Aorta (tissue), 5 donors: ENCODE data around the gene NTN5. TPM values are rescaled to one million over a fixed set of nuclear protein-coding genes. Genes with fewer than 3 reads are reported as not detected.

Experiments used
- ATAC-seq: fragments of 200-7000 bp; cut with Tn5 transposase; one replicate; pipeline ENCODE4 v1.9.1; 2022; ENCODE audit warnings: moderate library complexity; ENCODE audit not compliant: low FRiP score
- DNase-seq, 2 donors: peaks; one replicate each; pipeline ENCODE4 v3.0.0-alpha.2; 2020
- H3K27ac ChIP-seq, 2 donors: one replicate each; pipeline ENCODE4 v1.5.1; 2013; ENCODE audit warnings: low read length in 2 of 2, mild to moderate bottlenecking in 2 of 2, moderate library complexity in 2 of 2, control low read depth in 1 of 2, inconsistent platforms in 1 of 2, low read depth in 1 of 2
- H3K27me3 ChIP-seq, 2 donors: one replicate each; pipeline ENCODE4 v1.6.1; 2013; ENCODE audit warnings: control low read depth in 1 of 2, low read length in 1 of 2, mild to moderate bottlenecking in 1 of 2, moderate library complexity in 1 of 2; ENCODE audit not compliant: insufficient read depth in 2 of 2, control insufficient read depth in 1 of 2
- H3K36me3 ChIP-seq, 2 donors: one replicate each; pipeline ENCODE4 v1.6.1; 2013; ENCODE audit warnings: control low read depth in 1 of 2, low read length in 1 of 2, mild to moderate bottlenecking in 1 of 2; ENCODE audit not compliant: insufficient read depth in 2 of 2, control insufficient read depth in 1 of 2
- H3K4me1 ChIP-seq, 2 donors: one replicate each; pipeline ENCODE4 v1.6.1; 2013; ENCODE audit warnings: low read length in 2 of 2, control low read depth in 1 of 2, mild to moderate bottlenecking in 1 of 2, moderate library complexity in 1 of 2; ENCODE audit not compliant: insufficient read depth in 2 of 2, control insufficient read depth in 1 of 2
- H3K4me3 ChIP-seq, 2 donors: one replicate each; pipeline ENCODE4 v1.5.1; 2013; ENCODE audit warnings: low read length in 2 of 2, control low read depth in 1 of 2, mild to moderate bottlenecking in 1 of 2
- H3K9me3 ChIP-seq: one replicate; pipeline ENCODE4 v1.6.1; 2013; ENCODE audit warnings: mild to moderate bottlenecking, low read length; ENCODE audit not compliant: control insufficient read depth
- WGBS, 2 donors: extraction: QIAGEN DNeasy Blood & Tissue Kit; methylation state at CpG; one replicate each; pipeline ENCODE4 v1.1.7; 2013; 5-methylcytosine and 5-hydroxymethylcytosine counted together
- intact Hi-C, 2 donors: fragments of 100-400 bp; cut with DNase I; formaldehyde crosslinking; loops; one replicate each; pipeline versions ENCODE4 v1.14.2 to v1.15.0; 2022
- polyA plus RNA-seq, 2 donors: library from polyadenylated mRNA; stranded (reverse); fragments of 200-250 nt; gene quantifications; one replicate each; pipeline ENCODE4 v1.2.3, GENCODE V29; 2013
- total RNA-seq, 2 donors: library from RNA; stranded (reverse); fragmentation: NEBNext Ultra II Directional; extraction: Animal tissue kit (Norgen Biotek cat#: 25700); gene quantifications; one replicate each; pipeline ENCODE4 v1.2.1, GENCODE V29; 2021
- donor health status: healthy with polysubstance abuse.
- donor health status: Bipolar disorder and iron deficiency.
- donor health status: DM: no; HTN: no; CAD: no.
- donor health status: DM: no; HTN: no; CAD: no.
- donor health status: DM: yes; HTN: yes; CAD: no.

NTN5 gene
- total and polyA plus RNA-seq, 4 donors = 0.52 to 2.0 (median 0.96) TPM; not detected in 1

- DNase-seq = peak; percentile 99 to 100
Observed at GRCh38 chr19:48637449-48637947, 35.3 kb downstream of the NTN5 start.

GRCh38 chr19:48636859-48637448 lies 35.9 kb downstream of the NTN5 start, which contains the start of gene DBP:
TSS of gene DBP (minus strand) at chr19:48637379. CDS start at chr19:48636994, 385 bp downstream.
- peak in 1 of 2 donors; percentile 79 for DNase-seq
- Histone ChIP-seq H3K9me3 (no peaks in the 10 kb centered on the region), H3K27ac (peak within 1 kb of the TSS; percentile 83 to 93), H3K4me3 (peak within 1 kb of the TSS; percentile 34 to 81), H3K36me3 (no peaks in the 10 kb centered on the region), H3K27me3 (no peaks in the 10 kb centered on the region), H3K4me1 (no peaks in the 10 kb centered on the region)
- ATAC-seq = peak; percentile 23
- WGBS, 2 donors = 0 to 1% methylated on average over 40 of the region's 40 CpGs
- intact Hi-C loops = loop anchor here in 1 of 2 donors (10.0 kb wide), 1 partner anchor 1362 kb away; the partner anchor contains the start of gene INAFM1

More at GRCh38 chr19:48637449-48637947, 35.3 kb downstream of the NTN5 start:
- no peaks in the 10 kb centered on the region for H3K27me3 ChIP-seq
- H3K36me3 ChIP-seq = no peaks in the 10 kb centered on the region
- no peaks in the 10 kb centered on the region for H3K9me3 ChIP-seq
- intact Hi-C loops = loop anchor here in 1 of 2 donors (10.0 kb wide), 1 partner anchor 1363 kb away; the partner anchor contains the start of gene INAFM1
- peak; percentile 92 for ATAC-seq
- no peaks in the 10 kb centered on the region for H3K4me1 ChIP-seq
- H3K27ac ChIP-seq = peak overlapping the region; percentile 83 to 93
- H3K4me3 ChIP-seq = peak overlapping the region; percentile 20 to 43
- 0 to 1% methylated on average over 33 to 38 of the region's 38 CpGs for WGBS, 2 donors

DNA sequence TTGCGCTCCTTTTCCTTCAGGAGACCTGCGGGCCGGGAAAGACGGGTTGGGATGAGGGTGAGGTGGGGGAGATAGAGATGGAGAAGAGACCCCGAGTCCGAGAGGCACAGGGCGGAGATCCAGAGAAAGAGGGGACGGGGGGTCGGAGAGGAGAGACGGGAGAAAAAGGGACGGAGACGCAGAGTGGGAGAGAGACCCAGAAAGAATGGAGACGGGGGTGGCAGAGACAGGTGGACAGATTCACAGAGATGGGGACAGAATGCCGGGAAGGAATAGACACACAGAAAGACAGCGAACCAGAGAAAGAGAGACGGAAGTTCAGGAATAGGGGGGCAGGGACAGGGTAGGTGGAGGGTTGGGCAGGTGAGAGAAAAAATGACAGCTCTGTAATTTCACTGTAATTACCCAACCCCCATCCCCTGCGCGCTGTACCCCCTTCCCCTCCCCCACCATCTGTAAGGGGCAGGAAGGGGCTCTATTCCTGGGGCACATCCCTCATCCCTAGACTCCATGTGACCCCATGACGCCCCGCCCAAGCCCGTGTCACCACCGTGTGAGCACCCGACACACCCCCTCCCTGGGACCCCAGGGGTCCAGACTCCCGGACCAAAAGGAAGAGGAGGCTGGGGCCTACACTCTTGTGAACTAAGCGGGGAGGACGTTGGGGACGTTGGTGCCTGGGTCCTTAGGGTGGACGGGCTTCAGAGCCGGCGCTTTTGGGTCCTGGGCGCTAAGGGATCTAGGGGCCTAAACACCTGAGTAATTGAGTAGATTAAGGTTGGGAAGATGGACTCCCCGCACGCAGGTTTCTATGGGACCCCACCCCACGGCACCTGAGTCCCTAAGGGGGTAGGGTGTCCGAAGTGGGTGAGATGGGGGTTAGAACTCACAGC lies 36.6 kb downstream of the NTN5 start:
- ATAC-seq (no peak), DNase-seq (peak in 1 of 2 donors; percentile 80)
- intact Hi-C loops = loop anchor here in 1 of 2 donors (10.0 kb wide), 1 partner anchor 1361 kb away; the partner anchor contains the start of gene INAFM1
- peak overlapping the region; percentile 34 to 81 for H3K4me3 ChIP-seq
- no peaks in the 10 kb centered on the region for H3K9me3 ChIP-seq
- H3K27ac ChIP-seq = peak overlapping the region in 1 of 2 donors; percentile 65
- 1 to 2% methylated on average over 34 to 35 of the region's 35 CpGs for WGBS, 2 donors
- no peaks in the 10 kb centered on the region for H3K4me1 ChIP-seq
- H3K27me3 ChIP-seq = no peaks in the 10 kb centered on the region
- no peaks in the 10 kb centered on the region for H3K36me3 ChIP-seq

DNA sequence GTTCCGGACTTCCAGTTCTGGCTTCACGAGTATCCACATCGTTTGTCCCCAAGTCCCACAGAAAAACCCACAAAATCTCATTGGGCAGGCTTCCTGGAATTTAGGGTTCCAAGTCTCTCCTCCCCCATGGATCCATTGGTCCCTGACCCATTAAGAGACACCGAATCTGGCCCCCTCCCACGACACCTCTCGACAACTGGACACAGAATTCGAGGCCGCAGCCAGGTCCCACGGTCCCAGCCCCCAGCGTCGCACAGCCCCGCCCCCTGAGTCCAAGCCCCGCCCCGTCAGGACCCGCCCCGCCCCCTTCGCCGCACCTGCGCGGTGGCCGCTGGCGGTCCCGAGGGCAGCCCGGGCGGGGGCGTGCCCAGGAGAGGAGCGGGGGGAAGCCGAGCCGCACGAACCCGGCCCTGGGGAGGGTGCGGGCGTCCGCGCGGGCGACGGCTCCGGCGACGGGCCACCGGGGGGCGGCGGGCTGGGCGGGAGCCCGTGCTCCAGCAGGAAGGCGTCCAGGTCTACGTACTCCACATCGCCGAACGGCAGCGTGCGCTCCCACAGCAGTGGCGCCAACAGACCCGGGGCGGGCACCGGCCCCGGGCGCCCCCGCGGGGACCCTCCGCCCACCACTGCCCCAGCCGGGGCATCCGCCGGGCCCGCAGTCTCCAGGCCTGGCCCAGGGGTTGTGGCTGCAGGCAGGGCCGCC lies 37.4 kb downstream of the NTN5 start:
- Histone ChIP-seq H3K27ac (peak overlapping the region; percentile 31 to 96), H3K9me3 (no peaks in the 10 kb centered on the region), H3K4me3 (peak overlapping the region; percentile 34 to 81), H3K36me3 (no peaks in the 10 kb centered on the region), H3K27me3 (no peaks in the 10 kb centered on the region), H3K4me1 (no peaks in the 10 kb centered on the region)
- 1% methylated on average over 43 to 67 of the region's 67 CpGs for WGBS, 2 donors
- DNase-seq (peak; percentile 78 to 90), ATAC-seq (peak; percentile 60)
- intact Hi-C loops = loop anchor here in 1 of 2 donors (10.0 kb wide), 1 partner anchor 1361 kb away; the partner anchor contains the start of gene INAFM1

DNA sequence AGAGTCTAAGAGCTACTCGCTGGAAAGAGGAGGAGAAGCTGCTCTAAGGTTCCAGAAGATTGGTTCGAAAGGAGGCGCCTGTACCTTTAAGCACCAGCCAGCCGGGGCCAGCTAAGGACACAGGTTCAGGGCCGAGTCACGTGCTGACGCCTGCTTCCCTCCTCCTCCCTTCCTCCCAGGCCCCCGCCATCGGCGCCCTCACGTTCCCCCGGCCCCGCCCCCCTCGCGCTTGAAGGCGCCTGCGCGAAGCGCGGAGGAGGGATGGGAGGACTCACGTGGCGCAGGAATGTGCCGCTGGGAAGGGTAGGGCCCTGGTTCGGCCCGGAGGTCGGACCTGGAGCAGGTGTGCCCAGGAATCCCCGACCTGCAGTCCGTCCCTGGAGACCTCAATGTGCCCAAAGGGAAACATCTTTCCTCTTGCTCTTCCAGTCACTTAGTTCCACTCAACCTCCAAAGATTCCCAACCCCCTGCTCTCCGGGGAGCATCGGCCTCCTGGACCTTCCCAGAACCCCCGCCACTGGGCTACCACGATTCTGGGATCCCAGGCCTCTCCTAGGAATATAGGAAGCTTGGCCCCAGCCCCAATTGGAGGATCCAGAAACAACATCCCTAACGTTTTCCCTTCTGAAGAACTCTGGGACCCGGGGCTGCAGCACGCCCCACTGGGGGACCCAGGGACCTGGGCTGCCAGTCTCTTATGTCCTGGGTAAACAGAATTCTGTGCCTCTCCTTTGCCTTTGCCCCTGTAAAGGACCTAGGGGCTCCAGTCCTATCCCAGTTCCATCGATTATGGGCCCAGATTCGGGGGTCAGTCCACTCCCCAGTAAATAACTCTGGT lies 38.2 kb downstream of the NTN5 start:
- intact Hi-C loops = loop anchor here in 1 of 2 donors (10.0 kb wide), 1 partner anchor 1360 kb away; the partner anchor contains the start of gene INAFM1
- peak; percentile 73 for ATAC-seq
- Histone ChIP-seq H3K27ac (peak overlapping the region; percentile 31 to 96), H3K4me1 (no peaks in the 10 kb centered on the region), H3K36me3 (no peaks in the 10 kb centered on the region), H3K9me3 (no peaks in the 10 kb centered on the region), H3K27me3 (no peaks in the 10 kb centered on the region), H3K4me3 (no peak overlapping the region)
- 5 to 6% methylated on average over 34 to 37 of the region's 37 CpGs for WGBS, 2 donors
- DNase-seq = peak; percentile 98

DNA sequence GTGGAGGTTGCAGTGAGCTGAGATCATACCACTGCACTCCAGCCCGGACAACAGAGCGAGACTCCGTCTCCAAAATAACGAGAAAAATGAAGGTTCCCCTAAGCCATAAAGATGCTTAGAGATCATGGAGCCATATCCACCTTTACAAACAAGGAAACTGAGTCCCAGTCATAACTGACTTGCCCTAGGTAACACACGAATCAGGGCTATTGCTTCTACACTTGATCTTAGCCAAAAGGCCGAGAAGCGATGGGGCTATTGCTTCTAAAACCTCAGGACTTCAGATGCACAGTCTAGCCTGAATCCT lies 38.8 kb downstream of the NTN5 start:
- DNase-seq (no peak), ATAC-seq (no peak)
- WGBS, 2 donors = 39 to 43% methylated on average over 7 of the region's 7 CpGs
- no peaks in the 10 kb centered on the region for H3K9me3 ChIP-seq
- peak overlapping the region in 1 of 2 donors; percentile 20 for H3K27ac ChIP-seq
- no peaks in the 10 kb centered on the region for H3K4me1 ChIP-seq
- H3K27me3 ChIP-seq = no peaks in the 10 kb centered on the region
- no peaks in the 10 kb centered on the region for H3K36me3 ChIP-seq
- intact Hi-C loops = loop anchor here in 1 of 2 donors (10.0 kb wide), 1 partner anchor 1359 kb away; the partner anchor contains the start of gene INAFM1
- H3K4me3 ChIP-seq = no peak overlapping the region

DNA sequence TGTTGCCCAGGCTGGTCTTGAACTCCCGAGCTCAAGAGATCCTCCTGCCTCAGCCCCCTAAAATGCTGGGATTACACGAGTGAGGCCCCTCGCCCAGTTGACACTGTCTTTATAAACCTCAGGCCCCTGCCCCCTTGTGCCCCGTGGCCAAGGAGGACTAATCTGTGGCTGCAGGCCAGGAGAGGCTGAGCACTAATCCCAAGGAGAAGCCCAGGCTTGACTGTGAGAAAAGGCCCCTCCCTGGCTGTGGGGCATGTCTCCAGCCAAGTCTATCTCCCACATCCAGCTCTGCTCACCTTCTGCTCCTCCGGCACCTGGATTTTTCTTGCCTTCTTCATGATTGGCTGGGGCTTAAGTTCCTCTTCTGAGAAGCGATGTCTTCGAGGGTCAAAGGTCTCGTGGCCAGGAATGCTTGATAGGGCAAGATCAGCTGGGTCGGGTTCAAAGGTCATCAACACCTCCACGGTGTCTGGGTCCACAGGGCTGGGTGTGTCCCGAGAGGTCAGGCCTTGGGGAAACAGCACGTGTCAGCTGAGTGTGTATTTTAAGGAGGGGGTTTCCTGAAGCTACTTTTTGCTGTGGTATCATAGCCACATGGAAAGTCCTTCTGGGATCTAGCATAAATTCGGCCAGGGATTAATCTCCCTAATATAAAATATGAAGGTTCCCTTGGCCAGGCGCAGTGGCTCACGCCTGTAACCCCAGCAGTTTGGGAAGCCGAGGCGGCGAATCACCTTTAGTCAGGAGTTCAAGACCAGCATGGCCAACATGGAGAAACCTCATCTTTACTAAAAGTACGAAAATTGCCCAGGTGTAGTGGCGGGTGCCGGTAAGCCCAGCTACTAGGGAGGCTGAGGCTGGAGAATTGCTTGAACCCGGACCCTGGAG lies 39.4 kb downstream of the NTN5 start:
- Histone ChIP-seq H3K9me3 (no peaks in the 10 kb centered on the region), H3K4me1 (no peaks in the 10 kb centered on the region), H3K27ac (peak overlapping the region in 1 of 2 donors; percentile 20), H3K4me3 (no peak overlapping the region), H3K27me3 (no peaks in the 10 kb centered on the region), H3K36me3 (no peaks in the 10 kb centered on the region)
- ATAC-seq (no peak), DNase-seq (no peak)
- 70 to 71% methylated on average over 22 of the region's 22 CpGs for WGBS, 2 donors
- intact Hi-C loops = loop anchor here in 1 of 2 donors (10.0 kb wide), 1 partner anchor 1359 kb away; the partner anchor contains the start of gene INAFM1
